Trophoblast cell (in vitro differentiated cells and primary cell): ENCODE results near the gene SIGLECL1.
"Not testable (repeated sequence)": the region's sequence is repeated elsewhere in the genome, so short reads cannot be mapped to it uniquely, and the experiment has no call there.

ENCODE experiments used
- DNase-seq, 2 donors: peaks; one replicate each; pipeline ENCODE4 v3.0.0-alpha.2; 2016
- H2AFZ ChIP-seq: 2 replicates; pipeline ENCODE4 v1.6.1; 2013; ENCODE audit warnings: low read length, moderate library complexity, mild to moderate bottlenecking; ENCODE audit not compliant: insufficient read depth, poor library complexity
- H2AK5ac ChIP-seq: 2 replicates; pipeline ENCODE4 v1.6.1; 2013; ENCODE audit warnings: mild to moderate bottlenecking, low read length
- H2BK120ac ChIP-seq: 2 replicates; pipeline ENCODE4 v1.6.1; 2013; ENCODE audit warnings: low read length, mild to moderate bottlenecking, moderate library complexity; ENCODE audit not compliant: insufficient read depth, poor library complexity
- H2BK12ac ChIP-seq: 2 replicates; pipeline ENCODE4 v1.6.1; 2013; ENCODE audit warnings: mild to moderate bottlenecking, low read length, moderate library complexity
- H2BK5ac ChIP-seq: 2 replicates; pipeline ENCODE4 v1.6.1; 2013; ENCODE audit warnings: low read length, low read depth, moderate library complexity, mild to moderate bottlenecking; ENCODE audit not compliant: poor library complexity
- H3K14ac ChIP-seq: 2 replicates; pipeline ENCODE4 v1.6.1; 2013; ENCODE audit warnings: mild to moderate bottlenecking, low read length
- H3K18ac ChIP-seq: 2 replicates; pipeline ENCODE4 v1.6.1; 2013; ENCODE audit warnings: mild to moderate bottlenecking, low read length
- H3K23ac ChIP-seq: 2 replicates; pipeline ENCODE4 v1.6.1; 2013; ENCODE audit warnings: low read length
- H3K27ac ChIP-seq: 2 replicates; pipeline ENCODE4 v1.5.1; 2013; ENCODE audit warnings: low read depth, mild to moderate bottlenecking, inconsistent platforms, low read length, moderate library complexity
- H3K27me3 ChIP-seq: 2 replicates; pipeline ENCODE4 v1.6.1; 2013; ENCODE audit warnings: inconsistent platforms, mild to moderate bottlenecking, low read length, moderate library complexity; ENCODE audit not compliant: insufficient read depth
- H3K36me3 ChIP-seq, 2 experiments: 1 replicate in 1 of 2; 2 replicates in 1 of 2; pipeline ENCODE4 v1.6.1; 2013; ENCODE audit warnings: low read length in 2 of 2, mild to moderate bottlenecking in 2 of 2, moderate library complexity in 1 of 2; ENCODE audit not compliant: insufficient read depth in 2 of 2, control insufficient read depth in 1 of 2
- H3K4ac ChIP-seq: 2 replicates; pipeline ENCODE4 v1.6.1; 2013; ENCODE audit warnings: low read depth, mild to moderate bottlenecking, low read length, moderate library complexity
- H3K4me1 ChIP-seq, 2 experiments: 1 replicate in 1 of 2; 2 replicates in 1 of 2; pipeline ENCODE4 v1.6.1; 2013; ENCODE audit warnings: low read length in 2 of 2, mild to moderate bottlenecking in 2 of 2, moderate library complexity in 1 of 2; ENCODE audit not compliant: insufficient read depth in 2 of 2, control insufficient read depth in 1 of 2
- H3K4me2 ChIP-seq: 2 replicates; pipeline ENCODE4 v1.6.1; 2013; ENCODE audit warnings: inconsistent platforms, mild to moderate bottlenecking, low read length, moderate library complexity
- H3K4me3 ChIP-seq: 2 replicates; pipeline ENCODE4 v1.5.1; 2013; ENCODE audit warnings: mild to moderate bottlenecking, low read depth, low read length, inconsistent platforms
- H3K79me1 ChIP-seq: one replicate; pipeline ENCODE4 v1.6.1; 2013; ENCODE audit warnings: low read length
- H3K79me2 ChIP-seq: 2 replicates; pipeline ENCODE4 v1.6.1; 2013; ENCODE audit warnings: low read length, mild to moderate bottlenecking; ENCODE audit not compliant: control insufficient read depth, insufficient read depth, poor library complexity
- H3K9ac ChIP-seq: 2 replicates; pipeline ENCODE4 v1.6.1; 2013; ENCODE audit warnings: mild to moderate bottlenecking, low read length
- H3K9me3 ChIP-seq: 2 replicates; pipeline ENCODE4 v1.6.1; 2013; ENCODE audit warnings: low read depth, mild to moderate bottlenecking, control low read depth, inconsistent platforms, low read length; ENCODE audit not compliant: insufficient read depth
- H4K12ac ChIP-seq: 2 replicates; pipeline ENCODE4 v1.6.1; 2013; ENCODE audit warnings: low read depth, mild to moderate bottlenecking, low read length, moderate library complexity
- H4K8ac ChIP-seq: 2 replicates; pipeline ENCODE4 v1.6.1; 2013; ENCODE audit warnings: low read depth, mild to moderate bottlenecking, low read length, moderate library complexity
- H4K91ac ChIP-seq: one replicate; pipeline ENCODE4 v1.6.1; 2013; ENCODE audit warnings: low read depth, mild to moderate bottlenecking, low read length, moderate library complexity
- WGBS: extraction: QIAGEN DNeasy Blood & Tissue Kit; methylation state at CpG from one replicate; pipeline ENCODE4 v1.1.7; 2013; ENCODE audit warnings: missing lambda C conversion rate; ENCODE audit not compliant: insufficient read length, insufficient coverage; ENCODE audit errors: extremely low coverage; 5-methylcytosine and 5-hydroxymethylcytosine counted together

SIGLECL1 gene

GRCh38 chr19:51224898-51225393 is 25.9 kb upstream of the SIGLECL1 start, which contains the start of gene CD33:
TSS of gene CD33 (plus strand) at chr19:51225080. CDS start at chr19:51225119, 39 bp downstream.
- H3K18ac ChIP-seq, H4K12ac ChIP-seq, H3K4ac ChIP-seq, H2AFZ ChIP-seq, H3K4me2 ChIP-seq, H3K79me1 ChIP-seq, H3K27me3 ChIP-seq, H3K14ac ChIP-seq, H3K36me3 ChIP-seq, H4K91ac ChIP-seq, H3K27ac ChIP-seq, H2AK5ac ChIP-seq, H3K23ac ChIP-seq, H3K4me1 ChIP-seq, H2BK12ac ChIP-seq, H2BK5ac ChIP-seq, H3K9ac ChIP-seq, H3K9me3 ChIP-seq, H3K79me2 ChIP-seq, H3K4me3 ChIP-seq, H2BK120ac ChIP-seq, DNase-seq, H4K8ac ChIP-seq: not testable (repeated sequence)
- no CpG with 5 or more reads among the region's 11 CpGs for WGBS

- Histone ChIP-seq H3K79me1 (no peaks in the 10 kb centered on the region), H3K4me1 (no peaks in the 10 kb centered on the region), H3K9me3 (peaks cover 9% of the 10 kb centered on the region), H2BK120ac (no peak overlapping the region), H2BK12ac (no peak overlapping the region), H3K79me2 (no peaks in the 10 kb centered on the region), H3K4ac (no peak overlapping the region), H3K4me3 (no peak overlapping the region), H3K18ac (no peak overlapping the region), H3K14ac (no peak overlapping the region), H3K36me3 (no peaks in the 10 kb centered on the region), H3K27me3 (no peaks in the 10 kb centered on the region), H3K4me2 (no peak overlapping the region), H2AFZ (no peak overlapping the region), H4K91ac (no peak overlapping the region), H4K12ac (no peak overlapping the region), H3K23ac (no peak overlapping the region), H2AK5ac (no peak overlapping the region), H3K9ac (no peak overlapping the region), H4K8ac (no peak overlapping the region), H3K27ac (no peak overlapping the region), H2BK5ac (no peak overlapping the region)
- DNase-seq, result no peak
- no CpG with 5 or more reads among the region's 3 CpGs for WGBS
Observed at GRCh38 chr19:51226067-51226466, 24.8 kb upstream of the SIGLECL1 start.

- WGBS, result no CpG with 5 or more reads among the region's 2 CpGs
- H4K8ac ChIP-seq, result no peak overlapping the region
Observed at GRCh38 chr19:51227326-51227725, 23.6 kb upstream of the SIGLECL1 start.

GRCh38 chr19:51227966-51228365 is 22.9 kb upstream of the SIGLECL1 start:
- peaks cover 12% of the 10 kb centered on the region for H3K9me3 ChIP-seq
- no peaks in the 10 kb centered on the region for H3K79me2 ChIP-seq
- H2BK12ac ChIP-seq, result no peak overlapping the region
- no peak overlapping the region for H3K23ac ChIP-seq
- no peak overlapping the region for H3K4ac ChIP-seq
- no peak overlapping the region for H4K12ac ChIP-seq
- H3K14ac ChIP-seq, result no peak overlapping the region
- no peak overlapping the region for H3K4me2 ChIP-seq
- H3K4me1 ChIP-seq, result no peaks in the 10 kb centered on the region
- H3K79me1 ChIP-seq, result no peaks in the 10 kb centered on the region
- no peak overlapping the region for H3K27ac ChIP-seq
- no peak overlapping the region for H2BK120ac ChIP-seq
- H2AK5ac ChIP-seq, result no peak overlapping the region
- H4K8ac ChIP-seq, result no peak overlapping the region
- no peak overlapping the region for H2BK5ac ChIP-seq
- WGBS, result no CpG with 5 or more reads among the region's 2 CpGs
- DNase-seq, result no peak
- H2AFZ ChIP-seq, result no peak overlapping the region
- H3K36me3 ChIP-seq, result no peaks in the 10 kb centered on the region
- H3K27me3 ChIP-seq, result no peaks in the 10 kb centered on the region
- H3K4me3 ChIP-seq, result no peak overlapping the region
- H4K91ac ChIP-seq, result no peak overlapping the region
- no peak overlapping the region for H3K9ac ChIP-seq
- no peak overlapping the region for H3K18ac ChIP-seq

More at GRCh38 chr19:51227326-51227725, 23.6 kb upstream of the SIGLECL1 start:
- Histone ChIP-seq H2BK12ac (no peak overlapping the region), H4K12ac (no peak overlapping the region), H2AK5ac (no peak overlapping the region), H3K4me1 (no peaks in the 10 kb centered on the region), H3K27ac (no peak overlapping the region), H3K4me2 (no peak overlapping the region), H3K23ac (no peak overlapping the region), H3K27me3 (no peaks in the 10 kb centered on the region), H3K14ac (no peak overlapping the region), H2AFZ (no peak overlapping the region), H3K79me1 (no peaks in the 10 kb centered on the region), H3K36me3 (no peaks in the 10 kb centered on the region), H4K91ac (no peak overlapping the region), H3K9me3 (peaks cover 11% of the 10 kb centered on the region), H3K9ac (no peak overlapping the region), H3K4ac (no peak overlapping the region), H2BK5ac (no peak overlapping the region), H3K4me3 (no peak overlapping the region), H3K18ac (no peak overlapping the region), H2BK120ac (no peak overlapping the region), H3K79me2 (no peaks in the 10 kb centered on the region)
- DNase-seq, result no peak
